ENCODE results near the gene KIF19.

Gene KIF19

DNA sequence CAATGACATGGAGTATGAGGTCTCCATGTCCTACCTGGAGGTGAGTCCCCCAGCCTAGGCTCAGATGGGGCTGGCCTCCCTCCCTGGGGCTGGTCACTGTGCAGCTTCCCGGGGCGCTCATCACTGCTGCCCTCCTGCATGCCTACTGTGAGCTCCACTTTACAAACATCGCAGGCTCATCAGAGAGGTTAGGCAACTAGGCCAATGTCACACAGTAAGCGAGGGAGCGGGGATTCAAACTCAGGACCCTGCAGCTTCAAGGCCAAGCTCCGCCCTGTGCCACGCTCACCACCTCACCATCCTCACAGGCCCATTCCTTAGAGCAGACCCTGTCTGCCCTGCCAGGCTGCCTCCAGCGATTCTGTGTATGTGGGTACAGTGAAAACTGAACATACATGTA is 17.1 kb downstream of the KIF19 start:
- Histone ChIP-seq H3K4me3 (ENCODE audit: low read depth in 1 of 2, low read length in 2 of 2) (no peak overlapping the region), H3K9me3 (ENCODE audit: low read length) (no peaks in the 10 kb centered on the region), H3K4me1 (ENCODE audit: insufficient read depth, low read length) (no peaks in the 10 kb centered on the region), H3K9ac (ENCODE audit: low read length) (no peak overlapping the region), H3K27ac (ENCODE audit: low read depth, low read length) (no peak overlapping the region), H3K36me3 (ENCODE audit: insufficient read depth, low read length) (no peaks in the 10 kb centered on the region), H3K27me3 (ENCODE audit: control insufficient read depth in 1 of 2, insufficient read depth in 2 of 2, low read length in 2 of 2) (peaks cover 0 to 7% of the 10 kb centered on the region in 2 donors)

DNA sequence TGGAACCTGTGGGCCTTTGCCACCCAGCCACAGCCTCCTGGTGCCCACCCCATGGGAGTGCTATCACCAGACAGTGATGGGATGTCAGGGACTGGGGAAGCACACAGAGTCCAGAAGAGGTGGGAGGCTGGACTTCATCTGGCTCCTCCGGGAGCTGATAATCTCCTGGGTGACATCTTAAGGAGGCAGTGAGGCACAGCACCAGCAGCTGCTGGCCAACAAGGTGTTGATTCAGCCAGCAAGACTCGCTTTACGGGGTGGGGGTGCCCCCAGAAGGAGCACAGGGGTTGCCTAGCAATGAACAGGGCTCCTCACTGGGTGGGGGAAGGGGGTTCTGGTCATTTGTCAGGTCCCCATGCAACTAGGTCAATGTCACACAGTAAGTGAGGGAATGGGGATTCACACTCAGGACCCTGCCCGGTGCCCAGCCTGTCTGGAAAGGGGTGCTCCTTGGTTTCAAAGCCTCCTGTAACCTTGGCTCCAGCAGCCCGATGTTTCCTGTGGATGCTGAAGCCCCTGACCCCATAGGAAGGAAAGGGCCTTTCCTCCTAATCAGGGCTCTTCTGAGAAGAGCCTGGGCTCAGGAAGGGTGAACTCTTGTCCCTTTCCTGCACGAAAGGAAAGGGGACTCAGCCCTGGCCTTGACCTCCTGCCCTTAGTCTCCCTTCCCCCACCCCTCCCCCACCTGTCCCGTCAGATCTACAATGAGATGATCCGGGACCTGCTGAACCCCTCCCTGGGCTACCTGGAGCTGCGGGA is 17.7 kb downstream of the KIF19 start:
- H3K4me1 ChIP-seq (ENCODE audit: insufficient read depth, low read length): no peaks in the 10 kb centered on the region
- H3K9me3 ChIP-seq (ENCODE audit: low read length): no peaks in the 10 kb centered on the region
- no peak overlapping the region for H3K4me3 ChIP-seq (ENCODE audit: low read depth in 1 of 2, low read length in 2 of 2)
- H3K9ac ChIP-seq (ENCODE audit: low read length): no peak overlapping the region
- no peaks in the 10 kb centered on the region for H3K36me3 ChIP-seq (ENCODE audit: insufficient read depth, low read length)
- H3K27ac ChIP-seq (ENCODE audit: low read depth, low read length): no peak overlapping the region
- H3K27me3 ChIP-seq (ENCODE audit: control insufficient read depth in 1 of 2, insufficient read depth in 2 of 2, low read length in 2 of 2): peaks cover 0 to 7% of the 10 kb centered on the region in 2 donors

DNA sequence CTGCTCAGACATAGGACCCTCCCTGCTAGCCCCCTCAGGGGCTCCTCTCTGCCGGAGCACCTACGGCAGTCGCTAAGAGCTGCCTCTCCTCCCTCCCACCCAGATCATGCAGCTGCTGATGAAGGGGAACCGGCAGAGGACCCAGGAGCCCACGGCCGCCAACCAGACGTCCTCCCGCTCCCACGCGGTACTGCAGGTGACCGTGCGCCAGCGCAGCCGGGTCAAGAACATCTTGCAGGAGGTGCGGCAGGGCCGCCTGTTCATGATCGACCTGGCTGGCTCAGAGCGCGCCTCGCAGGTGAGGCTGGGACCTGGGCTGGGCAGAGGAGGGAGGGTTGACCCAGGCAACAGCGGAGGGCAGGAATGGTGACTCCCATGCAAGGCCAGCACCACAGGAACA is 18.6 kb downstream of the KIF19 start:
- no peaks in the 10 kb centered on the region for H3K4me1 ChIP-seq (ENCODE audit: insufficient read depth, low read length)
- no peak overlapping the region for H3K9ac ChIP-seq (ENCODE audit: low read length)
- no peaks in the 10 kb centered on the region for H3K36me3 ChIP-seq (ENCODE audit: insufficient read depth, low read length)
- peaks cover 0 to 7% of the 10 kb centered on the region in 2 donors for H3K27me3 ChIP-seq (ENCODE audit: control insufficient read depth in 1 of 2, insufficient read depth in 2 of 2, low read length in 2 of 2)
- no peak overlapping the region for H3K27ac ChIP-seq (ENCODE audit: low read depth, low read length)
- no peaks in the 10 kb centered on the region for H3K9me3 ChIP-seq (ENCODE audit: low read length)
- no peak overlapping the region for H3K4me3 ChIP-seq (ENCODE audit: low read depth in 1 of 2, low read length in 2 of 2)

DNA sequence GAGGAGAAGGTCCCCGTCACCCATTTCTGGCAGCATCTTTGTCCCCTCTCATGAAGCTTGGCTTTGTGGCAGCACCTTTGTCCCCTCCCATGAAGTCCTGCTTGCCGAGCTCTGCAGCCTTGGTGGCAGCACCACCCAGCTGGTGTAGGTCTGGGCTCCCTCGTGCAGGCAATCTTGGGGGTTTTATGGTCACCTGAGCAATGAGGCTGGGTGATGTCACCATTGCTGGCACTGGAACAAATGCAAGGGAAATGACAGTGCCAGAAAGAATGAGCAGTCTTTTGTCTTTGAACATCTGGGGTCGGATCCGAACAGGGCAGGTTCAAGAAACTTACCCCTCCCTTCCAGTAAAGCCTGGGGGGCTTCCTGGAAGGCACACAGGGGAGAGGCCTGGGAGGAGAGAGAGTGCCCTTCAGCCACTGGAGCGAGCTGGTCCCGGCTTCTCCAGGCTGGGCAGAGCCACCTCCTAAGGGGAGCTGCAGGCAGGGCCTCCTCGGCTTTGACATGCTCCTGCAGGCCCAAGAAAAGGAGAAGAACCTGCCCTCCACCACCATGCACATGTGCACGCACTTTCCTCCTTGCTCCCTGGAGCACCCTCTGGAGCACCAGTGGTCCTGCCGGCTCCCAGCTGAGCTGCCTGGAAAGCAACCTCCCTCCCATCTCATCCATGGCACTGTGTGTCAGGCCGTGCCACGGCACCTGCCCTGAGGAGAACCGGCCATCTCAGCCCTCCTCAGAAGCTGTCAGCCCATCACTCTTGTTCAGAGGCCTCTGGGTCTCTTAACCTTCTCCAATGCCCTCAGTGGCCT is 19.6 kb downstream of the KIF19 start:
- Histone ChIP-seq H3K4me3 (ENCODE audit: low read depth in 1 of 2, low read length in 2 of 2) (no peak overlapping the region), H3K9me3 (ENCODE audit: low read length) (no peaks in the 10 kb centered on the region), H3K36me3 (ENCODE audit: insufficient read depth, low read length) (no peaks in the 10 kb centered on the region), H3K27ac (ENCODE audit: low read depth, low read length) (no peak overlapping the region), H3K9ac (ENCODE audit: low read length) (no peak overlapping the region), H3K27me3 (ENCODE audit: control insufficient read depth in 1 of 2, insufficient read depth in 2 of 2, low read length in 2 of 2) (peaks cover 0 to 14% of the 10 kb centered on the region in 2 donors), H3K4me1 (ENCODE audit: insufficient read depth, low read length) (no peaks in the 10 kb centered on the region)

DNA sequence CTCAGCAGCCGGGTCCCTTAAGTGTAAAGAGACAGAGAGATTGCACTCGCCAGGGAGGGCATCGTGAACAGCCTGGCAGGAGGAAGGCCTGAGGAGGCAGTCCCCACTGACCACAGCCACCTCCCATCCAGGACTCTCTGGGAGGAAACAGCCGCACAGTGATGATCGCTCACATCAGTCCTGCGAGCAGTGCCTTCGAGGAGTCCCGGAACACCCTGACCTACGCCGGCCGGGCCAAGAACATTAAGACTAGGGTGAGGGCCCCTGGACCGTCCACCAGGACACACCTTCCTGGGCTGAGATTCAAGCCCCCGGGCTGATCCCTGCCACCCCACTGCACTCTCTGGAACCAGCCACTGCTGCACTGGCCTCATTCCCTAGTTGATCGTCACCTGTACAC is 21.6 kb downstream of the KIF19 start:
- Histone ChIP-seq H3K27me3 (ENCODE audit: control insufficient read depth in 1 of 2, insufficient read depth in 2 of 2, low read length in 2 of 2) (peaks cover 0 to 29% of the 10 kb centered on the region in 2 donors), H3K9me3 (ENCODE audit: low read length) (no peaks in the 10 kb centered on the region), H3K4me1 (ENCODE audit: insufficient read depth, low read length) (no peaks in the 10 kb centered on the region), H3K36me3 (ENCODE audit: insufficient read depth, low read length) (no peaks in the 10 kb centered on the region), H3K9ac (ENCODE audit: low read length) (no peak overlapping the region), H3K4me3 (ENCODE audit: low read depth in 1 of 2, low read length in 2 of 2) (no peak overlapping the region), H3K27ac (ENCODE audit: low read depth, low read length) (no peak overlapping the region)

DNA sequence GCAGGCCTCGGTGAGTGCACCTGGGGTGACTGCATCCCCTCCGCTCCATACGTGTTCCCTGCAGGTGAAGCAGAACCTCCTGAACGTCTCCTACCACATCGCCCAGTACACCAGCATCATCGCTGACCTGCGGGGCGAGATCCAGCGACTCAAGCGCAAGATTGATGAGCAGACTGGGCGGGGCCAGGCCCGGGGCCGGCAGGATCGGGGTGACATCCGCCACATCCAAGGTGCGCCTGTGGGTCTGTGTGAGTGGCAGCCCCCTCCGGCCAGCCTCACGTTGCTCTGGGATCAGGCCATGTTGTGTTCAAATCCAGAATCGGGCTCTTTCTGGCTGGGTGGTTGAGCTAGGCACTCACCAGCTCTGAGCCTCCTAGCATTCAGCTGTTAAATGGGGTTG is 23.1 kb downstream of the KIF19 start:
- H3K36me3 ChIP-seq (ENCODE audit: insufficient read depth, low read length): no peaks in the 10 kb centered on the region
- no peak overlapping the region for H3K27ac ChIP-seq (ENCODE audit: low read depth, low read length)
- H3K27me3 ChIP-seq (ENCODE audit: control insufficient read depth in 1 of 2, insufficient read depth in 2 of 2, low read length in 2 of 2): peaks cover 0 to 39% of the 10 kb centered on the region in 2 donors
- H3K4me3 ChIP-seq (ENCODE audit: low read depth in 1 of 2, low read length in 2 of 2): no peak overlapping the region
- H3K9me3 ChIP-seq (ENCODE audit: low read length): no peaks in the 10 kb centered on the region
- H3K4me1 ChIP-seq (ENCODE audit: insufficient read depth, low read length): no peaks in the 10 kb centered on the region
- H3K9ac ChIP-seq (ENCODE audit: low read length): no peak overlapping the region

DNA sequence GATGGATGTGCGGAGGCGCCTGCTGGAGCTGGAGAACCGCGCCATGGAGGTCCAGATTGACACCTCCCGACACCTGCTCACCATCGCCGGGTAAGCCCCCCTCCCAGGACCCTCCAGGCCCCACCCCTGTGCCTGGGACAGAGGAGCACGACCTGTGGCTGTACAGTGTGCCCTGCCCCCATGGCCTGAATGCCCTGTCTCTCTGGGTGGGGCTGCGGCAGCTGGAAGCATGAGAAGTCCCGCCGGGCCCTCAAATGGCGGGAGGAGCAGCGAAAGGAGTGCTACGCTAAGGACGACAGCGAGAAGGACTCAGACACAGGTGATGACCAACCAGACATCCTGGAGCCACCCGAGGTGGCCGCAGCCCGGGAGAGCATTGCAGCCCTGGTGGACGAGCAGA is 24.5 kb downstream of the KIF19 start:
- H3K9me3 ChIP-seq (ENCODE audit: low read length): no peaks in the 10 kb centered on the region
- H3K27me3 ChIP-seq (ENCODE audit: control insufficient read depth in 1 of 2, insufficient read depth in 2 of 2, low read length in 2 of 2): peaks cover 0 to 35% of the 10 kb centered on the region in 2 donors
- H3K4me3 ChIP-seq (ENCODE audit: low read depth in 1 of 2, low read length in 2 of 2): no peak overlapping the region
- no peak overlapping the region for H3K9ac ChIP-seq (ENCODE audit: low read length)
- no peaks in the 10 kb centered on the region for H3K4me1 ChIP-seq (ENCODE audit: insufficient read depth, low read length)
- no peaks in the 10 kb centered on the region for H3K36me3 ChIP-seq (ENCODE audit: insufficient read depth, low read length)
- no peak overlapping the region for H3K27ac ChIP-seq (ENCODE audit: low read depth, low read length)

DNA sequence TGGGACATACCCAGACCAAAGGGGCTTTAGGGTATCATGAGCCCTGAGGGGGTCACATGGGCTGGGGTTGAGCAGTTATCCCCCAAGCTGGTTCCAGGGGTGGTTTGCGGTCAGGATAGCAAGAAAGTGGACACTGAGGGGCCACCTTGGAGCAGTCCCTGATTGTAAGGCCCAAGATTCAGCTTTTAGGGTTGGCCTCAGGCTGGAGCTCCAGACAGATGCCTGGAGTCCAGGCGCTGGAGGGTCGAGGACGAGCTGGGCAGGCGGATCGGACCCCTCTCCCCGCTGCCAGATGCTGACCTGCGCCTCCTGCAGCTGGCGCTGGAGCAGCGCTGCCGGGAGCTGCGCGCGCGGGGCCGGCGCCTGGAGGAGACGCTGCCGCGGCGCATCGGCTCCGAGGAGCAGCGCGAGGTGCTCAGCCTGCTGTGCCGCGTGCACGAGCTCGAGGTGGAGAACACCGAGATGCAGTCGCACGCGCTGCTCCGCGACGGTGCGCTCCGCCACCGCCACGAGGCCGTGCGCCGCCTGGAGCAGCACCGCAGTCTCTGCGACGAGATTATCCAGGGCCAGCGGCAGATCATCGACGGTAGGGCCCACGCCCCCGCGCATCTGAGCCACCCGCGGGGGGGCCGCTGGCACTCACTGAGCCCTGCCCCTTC is 25.7 kb downstream of the KIF19 start:
- Histone ChIP-seq H3K27ac (ENCODE audit: low read depth, low read length) (no peak overlapping the region), H3K36me3 (ENCODE audit: insufficient read depth, low read length) (no peaks in the 10 kb centered on the region), H3K9me3 (ENCODE audit: low read length) (no peaks in the 10 kb centered on the region), H3K9ac (ENCODE audit: low read length) (no peak overlapping the region), H3K4me3 (ENCODE audit: low read depth in 1 of 2, low read length in 2 of 2) (no peak overlapping the region), H3K4me1 (ENCODE audit: insufficient read depth, low read length) (no peaks in the 10 kb centered on the region), H3K27me3 (ENCODE audit: control insufficient read depth in 1 of 2, insufficient read depth in 2 of 2, low read length in 2 of 2) (peaks cover 6 to 44% of the 10 kb centered on the region in 2 donors)

DNA sequence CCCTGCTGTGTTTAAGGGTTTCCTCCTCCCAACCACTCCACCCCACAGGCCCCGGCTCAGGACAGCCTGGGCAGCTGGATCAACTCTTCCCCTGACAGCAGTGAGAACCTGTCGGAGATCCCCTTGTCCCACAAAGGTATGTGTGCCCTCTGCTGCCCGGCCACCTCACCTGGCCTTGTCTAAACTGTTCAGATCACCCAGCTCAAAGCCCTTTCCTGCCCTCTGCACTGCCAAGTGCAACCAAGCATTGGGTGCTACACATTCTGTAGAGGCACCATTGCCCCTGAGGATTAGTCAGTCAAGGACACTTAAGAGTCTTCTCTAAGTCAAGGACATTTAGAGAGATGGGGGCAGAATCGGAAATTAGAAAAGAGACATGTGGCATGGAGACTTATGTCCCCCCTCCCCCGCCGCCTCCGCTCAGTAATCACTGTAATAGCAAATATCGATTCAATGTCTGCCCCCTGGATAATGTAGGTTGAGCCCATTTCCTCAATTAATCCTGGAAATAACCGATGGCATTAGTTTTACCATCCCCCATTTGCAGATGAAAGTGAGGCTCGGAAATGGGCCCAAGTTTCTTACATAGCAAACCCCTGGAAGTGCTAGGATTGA is 27.5 kb downstream of the KIF19 start:
- no peaks in the 10 kb centered on the region for H3K4me1 ChIP-seq (ENCODE audit: insufficient read depth, low read length)
- peaks cover 15 to 62% of the 10 kb centered on the region in 2 donors for H3K27me3 ChIP-seq (ENCODE audit: control insufficient read depth in 1 of 2, insufficient read depth in 2 of 2, low read length in 2 of 2)
- H3K36me3 ChIP-seq (ENCODE audit: insufficient read depth, low read length): no peaks in the 10 kb centered on the region
- no peak overlapping the region for H3K4me3 ChIP-seq (ENCODE audit: low read depth in 1 of 2, low read length in 2 of 2)
- no peak overlapping the region for H3K27ac ChIP-seq (ENCODE audit: low read depth, low read length)
- no peaks in the 10 kb centered on the region for H3K9me3 ChIP-seq (ENCODE audit: low read length)
- H3K9ac ChIP-seq (ENCODE audit: low read length): no peak overlapping the region

DNA sequence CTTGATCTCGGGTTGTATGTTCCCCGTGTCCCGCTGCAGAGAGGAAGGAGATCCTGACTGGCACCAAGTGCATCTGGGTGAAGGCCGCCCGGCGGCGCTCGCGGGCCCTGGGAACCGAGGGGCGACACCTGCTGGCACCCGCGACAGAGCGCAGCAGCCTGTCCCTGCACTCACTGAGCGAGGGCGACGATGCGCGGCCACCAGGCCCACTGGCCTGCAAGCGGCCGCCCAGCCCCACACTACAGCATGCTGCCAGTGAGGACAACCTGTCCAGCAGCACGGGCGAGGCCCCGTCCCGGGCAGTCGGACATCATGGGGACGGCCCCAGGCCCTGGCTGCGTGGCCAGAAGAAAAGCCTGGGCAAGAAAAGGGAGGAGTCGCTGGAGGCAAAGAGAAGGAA is 28.1 kb downstream of the KIF19 start:
- H3K9me3 ChIP-seq (ENCODE audit: low read length): no peaks in the 10 kb centered on the region
- H3K4me1 ChIP-seq (ENCODE audit: insufficient read depth, low read length): no peaks in the 10 kb centered on the region
- H3K9ac ChIP-seq (ENCODE audit: low read length): no peak overlapping the region
- H3K4me3 ChIP-seq (ENCODE audit: low read depth in 1 of 2, low read length in 2 of 2): no peak overlapping the region
- no peak overlapping the region for H3K27ac ChIP-seq (ENCODE audit: low read depth, low read length)
- peaks cover 20 to 66% of the 10 kb centered on the region in 2 donors for H3K27me3 ChIP-seq (ENCODE audit: control insufficient read depth in 1 of 2, insufficient read depth in 2 of 2, low read length in 2 of 2)
- H3K36me3 ChIP-seq (ENCODE audit: insufficient read depth, low read length): no peaks in the 10 kb centered on the region

DNA sequence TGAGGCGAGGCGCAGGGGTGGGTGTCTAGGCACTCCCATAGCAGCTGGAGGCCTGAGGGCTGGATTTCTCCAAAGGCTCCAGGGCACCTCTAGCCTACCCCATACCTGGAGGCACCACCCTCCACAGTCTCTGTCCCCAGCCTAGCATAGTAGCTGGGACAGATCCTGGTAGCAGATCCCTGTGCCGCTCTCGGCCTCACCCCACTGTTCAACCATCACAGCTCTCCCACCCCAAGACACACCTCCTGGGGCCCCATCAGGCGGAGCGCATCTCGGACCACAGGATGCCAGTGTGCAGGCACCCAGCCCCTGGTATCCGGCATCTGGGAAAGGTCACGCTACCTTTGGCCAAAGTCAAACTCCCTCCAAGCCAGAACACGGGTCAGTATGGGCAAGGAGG is 28.5 kb downstream of the KIF19 start:
- Histone ChIP-seq H3K4me1 (ENCODE audit: insufficient read depth, low read length) (no peaks in the 10 kb centered on the region), H3K27me3 (ENCODE audit: control insufficient read depth in 1 of 2, insufficient read depth in 2 of 2, low read length in 2 of 2) (peaks cover 20 to 69% of the 10 kb centered on the region in 2 donors), H3K9ac (ENCODE audit: low read length) (no peak overlapping the region), H3K4me3 (ENCODE audit: low read depth in 1 of 2, low read length in 2 of 2) (no peak overlapping the region), H3K27ac (ENCODE audit: low read depth, low read length) (no peak overlapping the region), H3K36me3 (ENCODE audit: insufficient read depth, low read length) (no peaks in the 10 kb centered on the region), H3K9me3 (ENCODE audit: low read length) (no peaks in the 10 kb centered on the region)
